Stimulated activated CD4-positive, alpha-beta T cell treated with anti-CD3 and anti-CD28 coated beads, TNF-alpha, amount 100 ng/mL, for 48 hours (primary cell): ENCODE data around the gene URB1.
"Not testable (repeated sequence)": the region's sequence is repeated elsewhere in the genome, so short reads cannot be mapped to it uniquely, and the experiment has no call there.

Experiments used
- DNase-seq, 3 donors: peaks; one replicate each; pipeline ENCODE4 v3.0.0-alpha.2; 2020; ENCODE audit warnings: low read depth in 3 of 3

The URB1 gene

GRCh38 chr21:32371913-32372314, 20.9 kb downstream of the URB1 start:
- no peak for DNase-seq

- DNase-seq, result no peak
Measured at GRCh38 chr21:32370998-32371766, 21.6 kb downstream of the URB1 start.

- not testable (repeated sequence) for DNase-seq
Measured at GRCh38 chr21:32368961-32369360, 23.9 kb downstream of the URB1 start.

- DNase-seq, result no peak
Measured at GRCh38 chr21:32368386-32368785, 24.4 kb downstream of the URB1 start.

GRCh38 chr21:32367158-32367557, 25.7 kb downstream of the URB1 start:
- DNase-seq, result no peak

- DNase-seq, result no peak
Measured at GRCh38 chr21:32366191-32366590, 26.6 kb downstream of the URB1 start.

GRCh38 chr21:32364796-32365195, 28.0 kb downstream of the URB1 start:
- DNase-seq, result no peak

- no peak for DNase-seq
Measured at GRCh38 chr21:32364387-32364786, 28.4 kb downstream of the URB1 start.

GRCh38 chr21:32360401-32360975, 32.3 kb downstream of the URB1 start:
- no peak for DNase-seq

- no peak for DNase-seq
Measured at GRCh38 chr21:32359719-32360260, 33.0 kb downstream of the URB1 start.

- DNase-seq, result no peak
Measured at GRCh38 chr21:32356874-32357395, 35.9 kb downstream of the URB1 start.

GRCh38 chr21:32353002-32353711, 39.7 kb downstream of the URB1 start:
- DNase-seq, result no peak

- no peak for DNase-seq
Measured at GRCh38 chr21:32352526-32352925, 40.3 kb downstream of the URB1 start.

GRCh38 chr21:32351428-32351827, 41.4 kb downstream of the URB1 start:
- no peak for DNase-seq

- no peak for DNase-seq
Measured at GRCh38 chr21:32350981-32351380, 41.8 kb downstream of the URB1 start.

GRCh38 chr21:32350211-32350980, 42.4 kb downstream of the URB1 start:
- no peak for DNase-seq

- no peak for DNase-seq
Measured at GRCh38 chr21:32349333-32349944, 43.4 kb downstream of the URB1 start.

GRCh38 chr21:32348604-32349332, 44.0 kb downstream of the URB1 start:
- no peak for DNase-seq

- DNase-seq, result no peak
Measured at GRCh38 chr21:32347977-32348376, 44.8 kb downstream of the URB1 start.

GRCh38 chr21:32347351-32347750, 45.5 kb downstream of the URB1 start:
- no peak for DNase-seq

GRCh38 chr21:32346951-32347350, 45.9 kb downstream of the URB1 start:
- DNase-seq, result no peak
